Central memory CD4-positive, alpha-beta T cell (primary cell): Measurements from ENCODE around the gene ACTR6.

Source experiments
- DNase-seq: peaks from one replicate; pipeline ENCODE4 v3.0.0; 2022

ACTR6 gene

GRCh38 chr12:100267603-100268281, 67.1 kb downstream of the ACTR6 start:
- DNase-seq, result peak; percentile 26

- no peak for DNase-seq
Observed at GRCh38 chr12:100268835-100269564, 68.4 kb downstream of the ACTR6 start.

GRCh38 chr12:100273782-100274181, 73.2 kb downstream of the ACTR6 start:
- no peak for DNase-seq
